ENCODE results near the gene DOCK2. TPM values are rescaled to one million over a fixed set of nuclear protein-coding genes. Genes with fewer than 3 reads are reported as not detected.

The DOCK2 gene
- polyA plus RNA-seq, 1 of the 3 experiments (the other 2 are of a cell fraction): 3.8 TPM

GRCh38 chr5:169695919-169696490 is 58.9 kb downstream of the DOCK2 start (continued):
- TF ChIP-seq CTCF (IDR thresholded peaks at IDR 0.05) (no peak), PBX3 (IDR thresholded peaks at IDR 0.05) (peak; percentile 94), REST (IDR thresholded peaks at IDR 0.05; ENCODE audit: low read depth, low read length) (0 out of 2 replicates have a peak, but pooled peaks have one; percentile 26)

- no peaks in the 10 kb centered on the region for H3K9me2 ChIP-seq
- no peaks in the 10 kb centered on the region for H3K27me3 ChIP-seq (ENCODE audit: insufficient read depth)
- H3K4me1 ChIP-seq (ENCODE audit: control insufficient read depth in 1 of 2, insufficient read depth in 2 of 2, low read depth in 1 of 2, low read length in 1 of 2): peaks cover 14 to 37% of the 10 kb centered on the region in 2 experiments
- H3K79me2 ChIP-seq (ENCODE audit: insufficient read depth): peaks cover 9% of the 10 kb centered on the region; the same call in 1 of the 2 replicates
- H3F3A ChIP-seq (replicated peaks; ENCODE audit: insufficient read depth): peaks cover 34% of the 10 kb centered on the region
- TF ChIP-seq MAX (IDR thresholded peaks at IDR 0.05; ENCODE audit: low read depth) (0 out of 2 replicates have a peak, but pooled peaks have one; percentile 24), GATA2 (CRISPR knock-in tag; IDR thresholded peaks at IDR 0.05) (no peak)
- no peaks in the 10 kb centered on the region for H4K20me1 ChIP-seq (ENCODE audit: insufficient read depth)
- H3K27ac ChIP-seq (ENCODE audit: low read depth in 2 of 2, low read length in 1 of 2): peak overlapping the region; percentile 87 to 96
- H3K9ac ChIP-seq: peak overlapping the region; percentile 70
- no peak for DNase-seq
- peak overlapping the region; percentile 56 for H3K4me2 ChIP-seq
- peak overlapping the region; percentile 4 to 5; a peak in 2 of 4 replicates for H3K4me3 ChIP-seq (ENCODE audit: low read depth in 2 of 2, low read length in 1 of 2)
- no peaks in the 10 kb centered on the region for H3K9me3 ChIP-seq
- POLR2A ChIA-PET: no interaction called here
- 34% methylated on average over 6 of the region's 6 CpGs for WGBS (ENCODE audit: low lambda C conversion rate)
- H2AFZ ChIP-seq (ENCODE audit: low read depth): no peak overlapping the region
- CTCF ChIA-PET: interaction anchor here (0.8 to 1.0 kb wide), 3 partner anchors 15 to 367 kb away, joined by 3 to 5 read pairs (median 3); no protein-coding TSS in a partner anchor
- H3K36me3 ChIP-seq (replicated peaks in 1 of 2; ENCODE audit: control insufficient read depth in 1 of 2, insufficient read depth in 2 of 2, low read length in 1 of 2): no peaks in the 10 kb centered on the region
These were observed 59.8 kb downstream of the DOCK2 start for GRCh38 chr5:169696621-169697510.

Measured in SK-N-SH (cell line).